Lung (tissue), 12 donors: ENCODE measurements around the gene AP1G1. TPM values are rescaled to one million over a fixed set of nuclear protein-coding genes. Genes with fewer than 3 reads are reported as not detected.

ENCODE experiments used
- ATAC-seq: fragments of 200-7000 bp; cut with Tn5 transposase; one replicate; pipeline ENCODE4 v1.9.1; 2020; ENCODE audit warnings: moderate number of reproducible peaks; ENCODE audit not compliant: insufficient read depth, low FRiP score
- DNase-seq, 3 donors: peaks; one replicate each; pipeline ENCODE4 v3.0.0-alpha.2; 2013 to 2017
- H3K27ac ChIP-seq, 2 donors: one replicate each; pipeline ENCODE4 v1.5.1; 2013; ENCODE audit warnings: mild to moderate bottlenecking in 2 of 2, moderate library complexity in 2 of 2, control low read depth in 1 of 2, inconsistent platforms in 1 of 2, low read depth in 1 of 2, low read length in 1 of 2
- H3K27me3 ChIP-seq, 3 donors: one replicate each; pipeline ENCODE4 v1.5.1; 2013; ENCODE audit warnings: low read length in 2 of 3; ENCODE audit not compliant: control insufficient read depth in 3 of 3, insufficient read depth in 3 of 3
- H3K36me3 ChIP-seq, 4 donors: one replicate each; pipeline ENCODE4 v1.5.1; 2013; ENCODE audit warnings: low read length in 4 of 4, mild to moderate bottlenecking in 1 of 4, moderate library complexity in 1 of 4; ENCODE audit not compliant: control insufficient read depth in 4 of 4, insufficient read depth in 4 of 4
- H3K4me1 ChIP-seq, 5 donors: one replicate each; pipeline ENCODE4 v1.5.1; 2013; ENCODE audit warnings: low read length in 5 of 5, mild to moderate bottlenecking in 2 of 5, moderate library complexity in 1 of 5; ENCODE audit not compliant: control insufficient read depth in 5 of 5, insufficient read depth in 5 of 5
- H3K4me3 ChIP-seq: one replicate; pipeline ENCODE4 v1.5.1; 2013; ENCODE audit warnings: mild to moderate bottlenecking, control low read depth, moderate library complexity
- H3K9ac ChIP-seq, 2 donors: one replicate each; pipeline ENCODE4 v1.5.1; 2013; ENCODE audit warnings: low read length in 2 of 2, control low read depth in 1 of 2; ENCODE audit not compliant: insufficient read depth in 1 of 2
- H3K9me3 ChIP-seq, 4 donors: one replicate each; pipeline ENCODE4 v1.5.1; 2013; ENCODE audit warnings: low read length in 3 of 4, mild to moderate bottlenecking in 1 of 4, moderate library complexity in 1 of 4; ENCODE audit not compliant: control insufficient read depth in 4 of 4, insufficient read depth in 3 of 4
- WGBS, 2 donors: extraction: QIAGEN DNeasy Blood & Tissue Kit; methylation state at CpG; one replicate each; pipeline ENCODE4 v1.1.7; 2013; 5-methylcytosine and 5-hydroxymethylcytosine counted together
- polyA plus RNA-seq, 2 donors: library from polyadenylated mRNA; stranded (reverse); fragments of 200-250 nt; gene quantifications; one replicate each; pipeline ENCODE4 v1.2.1, GENCODE V29; 2013
- total RNA-seq, 2 donors: library from RNA; depleted of rRNA in 1 of 2; stranded (reverse); fragments of >200 nt in 1 of 2; gene quantifications; one replicate each; pipeline ENCODE4 v1.2.1, GENCODE V29; 2014 to 2021
- TF ChIP-seq, protein P1 (sequence below): IDR thresholded peaks from 2 replicates; pipeline ENCODE4 v1.5.1; 2012; ENCODE audit warnings: mild to moderate bottlenecking; ENCODE audit errors: control extremely low read depth, extremely low read depth
- donor health status: control.
- donor health status: control.
- donor health status: Bipolar disorder and iron deficiency.
- donor health status: healthy.
- donor health status: DM: yes; HTN: yes; CAD: no.

AP1G1 gene
- total and polyA plus RNA-seq, 4 donors = 14.7 to 136 (median 64.5) TPM

GRCh38 chr16:71845639-71846430, 37.2 kb upstream of the AP1G1 start, which contains the start of gene ATXN1L:
TSS of gene ATXN1L (plus strand) at chr16:71845976. CDS start at chr16:71849741, 3,765 bp downstream.
- Histone ChIP-seq H3K4me1 (peaks cover 0 to 9% (median 6%) of the 10 kb centered on the region in 5 donors), H3K9ac (peak within 1 kb of the TSS; percentile 92 to 97), H3K27ac (peak within 1 kb of the TSS; percentile 65 to 95), H3K36me3 (peaks cover 9 to 22% (median 15%) of the 10 kb centered on the region in 4 donors), H3K4me3 (peak within 1 kb of the TSS; percentile 100), H3K27me3 (no peaks in the 10 kb centered on the region), H3K9me3 (no peaks in the 10 kb centered on the region)
- DNase-seq (peak; percentile 93 to 94 (median 94)), ATAC-seq (peak; percentile 99)
- TF ChIP-seq, protein P1, sequence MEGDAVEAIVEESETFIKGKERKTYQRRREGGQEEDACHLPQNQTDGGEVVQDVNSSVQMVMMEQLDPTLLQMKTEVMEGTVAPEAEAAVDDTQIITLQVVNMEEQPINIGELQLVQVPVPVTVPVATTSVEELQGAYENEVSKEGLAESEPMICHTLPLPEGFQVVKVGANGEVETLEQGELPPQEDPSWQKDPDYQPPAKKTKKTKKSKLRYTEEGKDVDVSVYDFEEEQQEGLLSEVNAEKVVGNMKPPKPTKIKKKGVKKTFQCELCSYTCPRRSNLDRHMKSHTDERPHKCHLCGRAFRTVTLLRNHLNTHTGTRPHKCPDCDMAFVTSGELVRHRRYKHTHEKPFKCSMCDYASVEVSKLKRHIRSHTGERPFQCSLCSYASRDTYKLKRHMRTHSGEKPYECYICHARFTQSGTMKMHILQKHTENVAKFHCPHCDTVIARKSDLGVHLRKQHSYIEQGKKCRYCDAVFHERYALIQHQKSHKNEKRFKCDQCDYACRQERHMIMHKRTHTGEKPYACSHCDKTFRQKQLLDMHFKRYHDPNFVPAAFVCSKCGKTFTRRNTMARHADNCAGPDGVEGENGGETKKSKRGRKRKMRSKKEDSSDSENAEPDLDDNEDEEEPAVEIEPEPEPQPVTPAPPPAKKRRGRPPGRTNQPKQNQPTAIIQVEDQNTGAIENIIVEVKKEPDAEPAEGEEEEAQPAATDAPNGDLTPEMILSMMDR = no peak
- 0 to 1% methylated on average over 55 to 62 of the region's 62 CpGs for WGBS, 2 donors

DNA sequence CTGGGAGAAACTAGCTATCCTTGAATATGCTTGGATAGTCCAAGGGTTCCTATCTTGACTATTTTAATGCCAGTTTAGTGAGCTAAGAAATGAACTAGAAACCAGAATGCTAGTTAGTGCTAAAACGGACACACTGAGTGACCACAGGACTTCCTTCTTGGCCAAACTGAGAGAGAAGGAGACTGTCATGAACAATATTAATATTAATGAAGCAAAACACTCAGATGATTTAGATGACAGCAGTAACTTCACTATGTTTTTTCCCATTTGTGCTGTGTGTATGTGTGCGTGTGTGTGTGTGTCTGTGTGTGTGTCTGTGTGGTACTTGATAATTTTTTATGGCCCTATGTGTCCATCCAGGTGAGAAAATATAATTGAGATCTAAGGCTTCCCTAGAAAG, 34.9 kb upstream of the AP1G1 start:
- Histone ChIP-seq H3K27ac (no peak overlapping the region), H3K4me1 (peaks cover 0 to 9% (median 6%) of the 10 kb centered on the region in 5 donors), H3K9ac (no peak overlapping the region), H3K9me3 (no peaks in the 10 kb centered on the region), H3K36me3 (peaks cover 0 to 9% (median under 1%) of the 10 kb centered on the region in 4 donors), H3K4me3 (no peak overlapping the region), H3K27me3 (no peaks in the 10 kb centered on the region)
- WGBS, 2 donors = 60 to 63% methylated on average over 2 of the region's 2 CpGs
- TF ChIP-seq, protein P1 = no peak
- DNase-seq (no peak), ATAC-seq (no peak)

- Histone ChIP-seq H3K4me3 (no peak overlapping the region), H3K27me3 (no peaks in the 10 kb centered on the region), H3K36me3 (no peaks in the 10 kb centered on the region), H3K4me1 (no peaks in the 10 kb centered on the region), H3K9ac (no peak overlapping the region), H3K9me3 (no peaks in the 10 kb centered on the region), H3K27ac (no peak overlapping the region)
- TF ChIP-seq, protein P1 = no peak
- DNase-seq = no peak
- no peak for ATAC-seq
- 74 to 81% methylated on average over 7 of the region's 7 CpGs for WGBS, 2 donors
Measured at GRCh38 chr16:71840052-71840451, 31.4 kb upstream of the AP1G1 start.
